Pancreas (tissue), 10 donors: ENCODE measurements around the gene SCUBE3. TPM values are rescaled to one million over a fixed set of nuclear protein-coding genes. Genes with fewer than 3 reads are reported as not detected.

ENCODE experiments used
- ATAC-seq, 4 donors: fragments of 200-7000 bp; cut with Tn5 transposase; one replicate each; pipeline versions ENCODE4 v1.8.0 to v1.9.1; 2020; ENCODE audit warnings: mild to moderate bottlenecking in 4 of 4, moderate library complexity in 4 of 4
- DNase-seq, 6 donors: peaks; one replicate each; pipeline ENCODE4 v3.0.0-alpha.2; 2020
- FAIRE-seq: peaks from 2 replicates; lab custom pipeline; 2012; peaks lifted over from hg19 to GRCh38; lab: Jason Lieb, UNC
- H3K27ac ChIP-seq, 4 donors: fragments of 200-600 bp; sonication (generic); 1 replicate in 3 of 4; 2 replicates in 1 of 4; pipeline versions ENCODE4 v1.5.0 to v1.8.0; 2020
- H3K27me3 ChIP-seq, 4 donors: fragments of 200-600 bp; one replicate each; pipeline ENCODE4 v1.8.0; 2021
- H3K36me3 ChIP-seq, 3 donors: fragments of 200-600 bp; sonication (generic) in 1 of 3; one replicate each; pipeline versions ENCODE4 v1.5.0 to v1.8.0; 2020 to 2021
- H3K4me1 ChIP-seq, 3 donors: fragments of 200-600 bp; one replicate each; pipeline ENCODE4 v1.8.0; 2021
- H3K4me3 ChIP-seq, 4 donors: fragments of 200-600 bp; sonication (generic) in 2 of 4; one replicate each; pipeline versions ENCODE4 v1.5.0 to v1.8.0; 2020 to 2021
- H3K9me3 ChIP-seq, 4 donors: fragments of 200-600 bp; one replicate each; pipeline ENCODE4 v1.8.0; 2021
- WGBS, 2 donors: extraction: QIAGEN DNeasy Blood & Tissue Kit; methylation state at CpG; one replicate each; pipeline ENCODE4 v1.1.7; 2013; 5-methylcytosine and 5-hydroxymethylcytosine counted together
- intact Hi-C, 3 donors: fragments of 100-400 bp; cut with DNase I; formaldehyde crosslinking; loops; one replicate each; pipeline versions ENCODE4 v1.11.1 to v1.14.2; 2022
- polyA plus RNA-seq, 2 donors: library from polyadenylated mRNA; stranded (reverse); fragments of 200-250 nt; gene quantifications; one replicate each; pipeline ENCODE4 v1.2.3, GENCODE V29; 2013
- total RNA-seq, 6 donors: library from RNA; stranded (reverse); fragmentation: NEBNext Ultra II Directional in 4 of 6; extraction: Animal tissue kit (Norgen Biotek cat#: 25700) in 4 of 6; gene quantifications; one replicate each; pipeline versions ENCODE4 v1.2.1 to v1.2.4, GENCODE V29; 2021 to 2023
- TF ChIP-seq, protein P1 (sequence below), 4 donors: fragments of 200-600 bp; sonication (generic) in 3 of 4; IDR thresholded peaks; one replicate each; pipeline versions ENCODE4 v1.5.0 to v1.8.0; 2021; ENCODE audit warnings: antibody characterized with exemption in 4 of 4
- donor health status: healthy with polysubstance abuse.
- donor health status: DM: no; HTN: no; CAD: no; lungs with moderate emphysema.
- donor health status: DM: no; HTN: no; CAD: no.
- donor health status: control.
- donor health status: control.
- donor health status: Bipolar disorder and iron deficiency.
- donor health status: DM: yes; HTN: yes; CAD: no.
- donor health status: DM: no; HTN: no; CAD: no.
- donor health status: DM: no; HTN: no; CAD: no.
- donor health status: DM: yes; HTN: yes; CAD: no.

SCUBE3 gene
- total and polyA plus RNA-seq, 8 donors = 0.02 to 0.15 (median 0.03) TPM; not detected in 1

DNA sequence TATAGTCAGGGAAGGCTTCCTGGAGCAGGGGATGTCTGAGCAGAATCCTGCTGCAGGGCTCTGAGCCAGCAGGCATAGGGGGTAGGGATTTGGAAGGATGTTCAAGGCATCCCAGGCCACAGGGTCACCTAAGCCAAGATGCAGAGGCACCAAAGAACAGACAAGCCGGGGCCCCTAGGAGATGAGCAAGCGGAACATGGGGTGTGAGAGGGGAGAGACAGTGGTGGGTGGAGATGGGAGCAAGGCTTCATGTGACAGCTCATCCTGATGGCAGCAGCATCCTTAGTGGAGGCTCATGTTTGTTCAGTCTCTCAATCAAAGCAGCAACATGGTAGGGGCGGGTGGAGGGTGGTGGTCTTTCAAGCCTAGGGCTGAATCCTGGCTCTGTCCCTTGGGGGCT, 42.9 kb upstream of the SCUBE3 start:
- H3K27me3 ChIP-seq = no peaks in the 10 kb centered on the region
- peaks cover 0 to 6% (median 0%) of the 10 kb centered on the region in 3 donors for H3K4me1 ChIP-seq
- H3K27ac ChIP-seq = no peak overlapping the region
- FAIRE-seq = no peak
- no peak for ATAC-seq
- no peaks in the 10 kb centered on the region for H3K9me3 ChIP-seq
- intact Hi-C loops = no loop called here
- H3K36me3 ChIP-seq = no peaks in the 10 kb centered on the region
- TF ChIP-seq, protein P1, sequence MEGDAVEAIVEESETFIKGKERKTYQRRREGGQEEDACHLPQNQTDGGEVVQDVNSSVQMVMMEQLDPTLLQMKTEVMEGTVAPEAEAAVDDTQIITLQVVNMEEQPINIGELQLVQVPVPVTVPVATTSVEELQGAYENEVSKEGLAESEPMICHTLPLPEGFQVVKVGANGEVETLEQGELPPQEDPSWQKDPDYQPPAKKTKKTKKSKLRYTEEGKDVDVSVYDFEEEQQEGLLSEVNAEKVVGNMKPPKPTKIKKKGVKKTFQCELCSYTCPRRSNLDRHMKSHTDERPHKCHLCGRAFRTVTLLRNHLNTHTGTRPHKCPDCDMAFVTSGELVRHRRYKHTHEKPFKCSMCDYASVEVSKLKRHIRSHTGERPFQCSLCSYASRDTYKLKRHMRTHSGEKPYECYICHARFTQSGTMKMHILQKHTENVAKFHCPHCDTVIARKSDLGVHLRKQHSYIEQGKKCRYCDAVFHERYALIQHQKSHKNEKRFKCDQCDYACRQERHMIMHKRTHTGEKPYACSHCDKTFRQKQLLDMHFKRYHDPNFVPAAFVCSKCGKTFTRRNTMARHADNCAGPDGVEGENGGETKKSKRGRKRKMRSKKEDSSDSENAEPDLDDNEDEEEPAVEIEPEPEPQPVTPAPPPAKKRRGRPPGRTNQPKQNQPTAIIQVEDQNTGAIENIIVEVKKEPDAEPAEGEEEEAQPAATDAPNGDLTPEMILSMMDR (IDR thresholded peaks at IDR 0.05) = no peak
- DNase-seq = no peak
- H3K4me3 ChIP-seq = no peak overlapping the region
- 68 to 81% methylated on average over 3 of the region's 3 CpGs for WGBS, 2 donors

DNA sequence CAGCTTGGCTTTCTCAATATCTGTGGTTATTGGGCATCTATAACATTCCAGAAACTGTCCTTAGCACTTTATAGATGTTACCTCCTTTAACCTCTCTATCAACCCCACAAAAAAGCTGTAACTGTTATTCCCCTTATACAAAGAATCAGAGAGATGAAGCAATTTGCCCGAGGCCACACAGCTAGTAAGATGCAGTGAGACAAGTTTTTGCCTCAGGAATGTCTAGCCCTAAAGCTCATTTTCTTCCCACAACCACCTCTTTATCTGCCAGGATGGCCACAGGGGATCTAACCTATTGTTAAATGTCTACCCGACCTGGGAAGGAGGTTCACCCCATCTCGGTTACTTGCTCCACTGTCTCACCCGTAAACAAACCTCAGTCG, 40.7 kb upstream of the SCUBE3 start:
- Histone ChIP-seq H3K36me3 (no peaks in the 10 kb centered on the region), H3K4me3 (no peak overlapping the region), H3K9me3 (no peaks in the 10 kb centered on the region), H3K27me3 (no peaks in the 10 kb centered on the region), H3K4me1 (no peaks in the 10 kb centered on the region), H3K27ac (no peak overlapping the region)
- 62 to 63% methylated on average over 5 of the region's 5 CpGs for WGBS, 2 donors
- FAIRE-seq = no peak
- TF ChIP-seq, protein P1 (IDR thresholded peaks at IDR 0.05) = no peak
- no peak for DNase-seq
- ATAC-seq = no peak
- intact Hi-C loops = no loop called here

DNA sequence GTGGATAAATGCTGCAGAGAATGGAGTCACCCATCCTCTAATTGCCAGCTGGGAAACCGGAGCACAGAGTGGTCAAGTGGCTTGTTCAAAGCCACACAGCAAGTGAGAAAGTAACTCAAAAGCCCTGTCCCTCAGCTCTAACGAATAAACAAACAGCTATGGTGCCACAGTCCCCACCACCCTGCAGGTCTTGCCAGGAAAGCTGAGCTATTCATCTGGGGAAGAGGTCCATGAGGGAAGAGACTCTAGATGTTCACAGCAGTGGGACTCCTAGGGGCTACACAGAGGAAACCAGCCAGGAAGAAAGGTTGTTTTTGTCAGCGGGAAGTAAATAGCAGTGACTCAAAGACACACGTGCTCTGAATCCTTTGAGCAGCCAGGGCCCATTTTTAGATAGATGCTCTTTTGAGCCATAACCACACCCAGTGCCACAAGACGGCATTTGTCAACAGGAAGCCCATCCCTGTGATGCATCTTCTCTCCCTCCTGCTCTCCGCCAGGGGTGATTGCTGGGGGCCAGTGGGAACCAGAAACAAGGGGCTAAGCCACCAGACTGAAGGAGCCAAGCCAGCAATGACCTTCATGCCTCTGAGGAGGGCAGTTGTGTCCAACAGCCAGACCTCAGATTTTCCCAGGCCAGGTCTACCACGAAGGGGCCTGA, 40.2 kb upstream of the SCUBE3 start:
- ATAC-seq (no peak), FAIRE-seq (no peak), DNase-seq (no peak)
- Histone ChIP-seq H3K4me3 (no peak overlapping the region), H3K4me1 (no peaks in the 10 kb centered on the region), H3K9me3 (no peaks in the 10 kb centered on the region), H3K27me3 (no peaks in the 10 kb centered on the region), H3K36me3 (no peaks in the 10 kb centered on the region), H3K27ac (no peak overlapping the region)
- TF ChIP-seq, protein P1 (IDR thresholded peaks at IDR 0.05) = no peak
- WGBS, 2 donors = 65 to 69% methylated on average over 7 of the region's 7 CpGs
- intact Hi-C loops = no loop called here

DNA sequence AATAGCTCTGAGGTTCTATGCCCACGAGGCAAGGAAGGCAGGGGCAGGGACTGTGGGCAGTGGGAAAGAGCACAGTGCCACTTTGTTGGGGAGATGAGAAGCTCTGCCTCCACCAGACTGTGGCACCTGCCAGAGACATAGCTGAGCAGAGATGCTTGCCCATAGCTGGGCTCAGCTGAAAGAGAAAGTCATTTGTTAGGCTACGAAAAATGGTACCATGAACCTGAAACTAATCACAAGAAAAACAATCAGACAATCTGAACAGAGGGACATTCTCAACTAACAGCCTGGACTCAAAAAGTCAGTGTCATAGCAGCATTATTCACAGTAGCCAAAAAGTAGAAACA, 39.7 kb upstream of the SCUBE3 start:
- no peaks in the 10 kb centered on the region for H3K4me1 ChIP-seq
- intact Hi-C loops = no loop called here
- H3K27ac ChIP-seq = no peak overlapping the region
- no peaks in the 10 kb centered on the region for H3K9me3 ChIP-seq
- no peak for FAIRE-seq
- H3K4me3 ChIP-seq = no peak overlapping the region
- WGBS, 2 donors = 65 to 78% methylated on average over 2 of the region's 2 CpGs
- no peak for DNase-seq
- H3K36me3 ChIP-seq = no peaks in the 10 kb centered on the region
- TF ChIP-seq, protein P1 (IDR thresholded peaks at IDR 0.05) = no peak
- no peaks in the 10 kb centered on the region for H3K27me3 ChIP-seq
- ATAC-seq = no peak

DNA sequence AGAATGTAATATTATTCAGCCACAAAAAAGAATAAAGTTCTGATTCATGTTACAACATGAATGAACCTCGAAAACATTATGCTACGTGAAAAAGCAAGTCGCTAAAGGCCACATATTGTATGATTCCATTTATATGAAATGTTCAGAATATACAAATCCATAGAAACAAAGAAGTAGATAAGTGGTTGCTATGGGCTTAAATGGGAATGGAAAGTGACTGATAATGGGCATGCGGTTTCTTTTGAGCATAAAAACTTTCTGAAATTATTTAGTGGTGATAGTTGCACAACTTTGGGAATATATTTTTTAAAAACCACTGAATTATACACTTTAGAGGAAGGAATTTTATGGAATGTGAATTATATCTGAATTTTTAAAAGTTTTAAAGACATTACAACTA, 39.3 kb upstream of the SCUBE3 start:
- Histone ChIP-seq H3K36me3 (no peaks in the 10 kb centered on the region), H3K4me3 (no peak overlapping the region), H3K9me3 (no peaks in the 10 kb centered on the region), H3K27me3 (no peaks in the 10 kb centered on the region), H3K27ac (no peak overlapping the region), H3K4me1 (no peaks in the 10 kb centered on the region)
- 88 to 91% methylated on average over 4 of the region's 4 CpGs for WGBS, 2 donors
- ATAC-seq (no peak), FAIRE-seq (no peak), DNase-seq (no peak)
- intact Hi-C loops = no loop called here
- TF ChIP-seq, protein P1 (IDR thresholded peaks at IDR 0.05) = no peak
